IPS-15b (cell line): Measurements from ENCODE around the gene ARL13A.
"Not testable (repeated sequence)": the region's sequence is repeated elsewhere in the genome, so short reads cannot be mapped to it uniquely, and the experiment has no call there.

Experiments used
- H3K27me3 ChIP-seq: one replicate; pipeline ENCODE4 v1.6.1; 2013; ENCODE audit warnings: low read length; ENCODE audit not compliant: control insufficient read depth, insufficient read depth
- H3K36me3 ChIP-seq: one replicate; pipeline ENCODE4 v1.6.1; 2013; ENCODE audit warnings: low read length; ENCODE audit not compliant: control insufficient read depth, insufficient read depth
- H3K4me1 ChIP-seq: one replicate; pipeline ENCODE4 v1.6.1; 2013; ENCODE audit warnings: mild to moderate bottlenecking, low read length; ENCODE audit not compliant: control insufficient read depth, insufficient read depth
- H3K4me3 ChIP-seq: one replicate; pipeline ENCODE4 v1.5.1; 2013; ENCODE audit warnings: low read depth, low read length
- H3K9ac ChIP-seq: one replicate; pipeline ENCODE4 v1.6.1; 2013; ENCODE audit warnings: low read depth, mild to moderate bottlenecking, low read length
- H3K9me3 ChIP-seq: one replicate; pipeline ENCODE4 v1.6.1; 2013; ENCODE audit warnings: mild to moderate bottlenecking, low read length; ENCODE audit not compliant: control insufficient read depth, insufficient read depth

The ARL13A gene

DNA sequence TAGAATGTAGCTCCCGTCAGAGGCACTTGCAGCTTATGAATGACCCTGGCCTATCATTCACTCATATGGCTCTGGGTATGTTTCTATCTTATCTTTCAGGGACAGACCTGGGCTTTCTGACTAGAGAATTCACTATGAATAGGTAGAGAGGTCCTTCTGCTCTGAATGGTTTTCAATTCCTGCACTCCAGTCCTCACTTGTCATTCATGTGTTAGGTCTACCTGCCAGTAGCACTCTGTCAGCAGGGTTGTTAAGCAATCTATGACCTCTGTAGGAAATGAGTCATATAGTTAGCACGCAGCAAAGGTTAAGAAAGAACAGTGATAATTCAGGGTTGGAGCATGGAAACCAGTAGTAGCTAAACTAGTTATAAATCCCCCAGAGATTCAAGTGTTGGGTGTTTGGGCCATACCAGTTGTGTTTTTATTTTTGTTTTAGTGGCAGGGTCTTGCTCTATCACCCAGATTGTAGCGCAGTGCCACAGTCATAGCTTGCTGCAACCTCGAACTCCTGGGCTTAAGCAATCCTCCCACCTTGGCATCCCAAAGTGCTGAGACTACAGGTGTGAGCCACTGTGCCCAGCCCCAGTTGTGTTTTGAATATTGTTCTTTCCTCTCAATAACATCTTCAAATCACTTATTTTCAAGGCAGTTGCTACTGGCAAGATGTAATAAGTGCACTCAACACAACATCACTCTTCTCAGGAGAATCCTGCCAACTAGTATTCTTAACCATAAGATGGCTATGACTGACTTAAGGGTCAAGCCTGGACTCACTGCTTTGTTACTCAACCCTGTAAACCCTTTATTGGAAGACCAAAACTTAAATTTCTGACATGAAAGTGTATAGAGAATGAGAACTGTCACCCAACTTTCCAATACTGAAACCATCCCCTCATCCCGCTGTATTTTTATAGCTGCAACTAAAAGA is 25.1 kb downstream of the ARL13A start:
- Histone ChIP-seq H3K27me3 (no peaks in the 10 kb centered on the region), H3K9ac (no peak overlapping the region), H3K4me3 (no peak overlapping the region), H3K9me3 (no peaks in the 10 kb centered on the region), H3K36me3 (no peaks in the 10 kb centered on the region), H3K4me1 (no peaks in the 10 kb centered on the region)

DNA sequence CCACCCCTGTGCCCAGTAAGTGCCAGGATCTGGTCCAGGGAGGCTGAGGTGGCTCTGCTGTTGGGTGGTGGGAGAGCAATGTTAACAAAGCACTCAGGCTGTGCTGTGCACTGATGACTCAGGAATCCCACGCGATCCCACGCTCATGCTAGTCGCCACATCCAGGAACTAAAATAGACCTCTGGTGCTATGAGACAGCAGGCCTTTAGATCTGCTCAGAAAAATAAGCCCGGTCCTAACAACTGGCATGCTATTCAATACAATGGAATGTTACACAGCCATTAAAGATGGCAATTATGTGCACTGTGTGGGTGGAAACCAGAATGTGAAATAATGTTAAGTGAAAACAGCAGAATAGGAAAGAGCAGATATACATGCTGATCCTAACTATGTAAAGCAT is 26.0 kb downstream of the ARL13A start:
- H3K9ac ChIP-seq = no peak overlapping the region
- no peak overlapping the region for H3K4me3 ChIP-seq
- no peaks in the 10 kb centered on the region for H3K4me1 ChIP-seq
- H3K9me3 ChIP-seq = no peaks in the 10 kb centered on the region
- H3K27me3 ChIP-seq = no peaks in the 10 kb centered on the region
- H3K36me3 ChIP-seq = no peaks in the 10 kb centered on the region

DNA sequence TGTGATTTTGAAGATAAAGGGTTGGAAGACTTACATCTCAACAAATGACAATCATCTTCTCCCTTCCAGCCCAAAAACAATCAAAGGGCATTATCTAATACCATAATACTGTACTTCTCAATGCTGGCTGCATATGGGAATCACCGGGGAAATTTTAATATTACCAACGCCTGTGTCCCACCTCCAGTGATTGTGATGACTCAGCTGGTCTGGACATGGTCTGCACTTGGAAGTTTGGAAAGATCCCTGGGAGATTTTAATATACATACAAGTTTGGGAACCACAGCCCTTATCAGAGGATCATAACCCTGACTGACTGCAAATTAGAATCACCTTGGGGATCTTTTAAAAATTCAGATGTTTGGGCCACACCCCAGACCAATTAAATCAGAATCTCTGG is 29.9 kb downstream of the ARL13A start:
- Histone ChIP-seq H3K9ac (no peak overlapping the region), H3K27me3 (no peaks in the 10 kb centered on the region), H3K4me1 (no peaks in the 10 kb centered on the region), H3K9me3 (no peaks in the 10 kb centered on the region), H3K4me3 (no peak overlapping the region), H3K36me3 (no peaks in the 10 kb centered on the region)

DNA sequence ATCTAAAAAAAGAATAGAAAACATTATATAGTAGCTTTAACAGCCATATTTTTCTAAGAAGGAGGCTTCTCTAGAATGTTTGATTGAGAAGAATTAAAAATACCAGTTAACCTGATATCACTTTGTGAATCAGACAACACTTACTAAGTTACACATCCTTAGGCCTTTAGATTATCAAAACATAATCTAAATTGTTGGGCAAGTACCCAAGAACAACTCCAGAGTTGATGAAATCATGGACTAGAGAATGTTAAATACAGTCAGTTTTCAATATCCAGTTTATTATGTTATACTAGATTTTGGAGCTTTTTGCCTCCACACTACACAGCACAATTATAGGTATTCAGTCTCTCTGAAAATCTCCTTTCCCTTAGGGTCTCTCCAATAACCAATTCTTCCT is 39.6 kb downstream of the ARL13A start:
- Histone ChIP-seq H3K9me3 (no peaks in the 10 kb centered on the region), H3K4me3 (no peak overlapping the region), H3K36me3 (no peaks in the 10 kb centered on the region), H3K9ac (no peak overlapping the region), H3K4me1 (no peaks in the 10 kb centered on the region), H3K27me3 (no peaks in the 10 kb centered on the region)

DNA sequence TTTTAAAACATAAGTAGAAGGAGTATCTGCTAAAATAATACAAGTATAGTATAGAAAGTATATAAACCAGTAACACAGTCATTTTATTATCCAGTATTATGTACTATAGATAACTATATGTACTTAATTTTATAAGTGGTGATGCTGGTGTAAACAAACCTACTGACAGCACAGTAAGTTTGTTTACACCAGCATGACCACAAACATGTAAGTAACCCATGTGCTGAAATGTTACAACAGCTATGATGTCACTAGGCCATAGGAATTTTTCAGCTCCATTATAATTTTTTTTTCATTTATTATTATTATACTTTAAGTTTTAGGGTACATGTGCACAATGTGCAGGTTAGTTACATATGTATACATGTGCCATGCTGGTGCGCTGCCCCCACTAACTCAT is 42.5 kb downstream of the ARL13A start:
- not testable (repeated sequence) for H3K9ac ChIP-seq, H3K36me3 ChIP-seq, H3K27me3 ChIP-seq, H3K4me3 ChIP-seq, H3K9me3 ChIP-seq, H3K4me1 ChIP-seq

DNA sequence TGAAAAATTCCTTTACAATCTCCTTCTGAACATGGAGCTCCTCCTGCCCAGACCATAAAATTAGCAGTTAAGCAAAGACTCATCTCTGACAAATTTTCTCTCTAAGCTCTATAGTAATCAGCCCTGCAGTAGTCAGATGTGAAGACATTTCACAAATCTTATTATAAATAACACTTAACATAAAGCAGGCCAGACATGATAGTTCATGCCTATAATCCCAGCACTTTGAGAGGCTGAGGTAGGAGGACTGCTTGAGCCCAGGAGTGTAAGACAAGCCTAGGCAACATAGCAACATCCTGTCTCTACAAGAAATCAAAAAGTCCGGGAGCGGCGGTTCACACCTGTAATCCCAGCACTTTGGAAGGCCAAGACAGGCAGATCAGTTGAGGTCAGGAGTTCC is 52.5 kb downstream of the ARL13A start:
- Histone ChIP-seq H3K9me3 (no peaks in the 10 kb centered on the region), H3K9ac (no peak overlapping the region), H3K4me1 (no peaks in the 10 kb centered on the region), H3K27me3 (no peaks in the 10 kb centered on the region), H3K36me3 (no peaks in the 10 kb centered on the region), H3K4me3 (no peak overlapping the region)

DNA sequence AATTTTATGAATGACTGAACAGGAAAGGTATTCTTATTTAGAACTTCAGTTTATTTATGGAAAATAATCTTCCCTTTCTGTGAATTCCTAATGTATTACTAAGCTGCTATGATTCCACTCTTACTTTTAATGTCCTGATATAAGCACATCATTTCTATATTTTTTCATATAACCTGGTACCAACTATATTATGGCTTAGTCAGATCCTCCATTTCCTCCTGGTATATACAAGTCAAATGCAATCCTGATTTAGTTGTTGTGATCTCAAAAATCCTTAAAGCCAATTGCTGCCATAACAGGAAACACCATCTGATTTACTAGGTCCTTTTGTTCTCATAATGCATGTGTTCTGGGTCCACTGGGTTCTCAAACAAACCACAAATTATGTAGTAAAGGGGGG is 55.6 kb downstream of the ARL13A start:
- H3K36me3 ChIP-seq = no peaks in the 10 kb centered on the region
- H3K4me1 ChIP-seq = no peaks in the 10 kb centered on the region
- no peaks in the 10 kb centered on the region for H3K9me3 ChIP-seq
- H3K4me3 ChIP-seq = no peak overlapping the region
- no peaks in the 10 kb centered on the region for H3K27me3 ChIP-seq
- no peak overlapping the region for H3K9ac ChIP-seq

DNA sequence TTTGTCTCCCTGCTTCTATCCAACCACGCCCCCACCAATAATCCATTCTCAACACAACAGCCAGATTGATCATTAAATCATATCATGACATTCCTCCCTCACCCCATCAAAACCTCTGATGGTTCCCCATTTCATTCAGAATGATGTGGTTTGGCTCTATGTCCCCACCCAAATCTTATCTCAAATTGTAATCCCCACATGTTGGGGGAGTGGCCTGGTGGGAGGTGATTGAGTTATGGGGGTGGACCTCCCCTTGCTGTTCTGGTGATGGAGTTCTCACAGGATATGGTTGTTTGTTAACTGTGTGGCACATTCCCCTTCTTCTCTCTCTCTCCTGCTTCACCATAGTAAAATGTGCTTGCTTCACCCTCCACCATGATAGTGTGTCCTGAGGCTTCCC is 59.1 kb downstream of the ARL13A start:
- Histone ChIP-seq H3K27me3 (no peaks in the 10 kb centered on the region), H3K36me3 (no peaks in the 10 kb centered on the region), H3K9me3 (no peaks in the 10 kb centered on the region), H3K9ac (no peak overlapping the region), H3K4me1 (no peaks in the 10 kb centered on the region), H3K4me3 (no peak overlapping the region)

DNA sequence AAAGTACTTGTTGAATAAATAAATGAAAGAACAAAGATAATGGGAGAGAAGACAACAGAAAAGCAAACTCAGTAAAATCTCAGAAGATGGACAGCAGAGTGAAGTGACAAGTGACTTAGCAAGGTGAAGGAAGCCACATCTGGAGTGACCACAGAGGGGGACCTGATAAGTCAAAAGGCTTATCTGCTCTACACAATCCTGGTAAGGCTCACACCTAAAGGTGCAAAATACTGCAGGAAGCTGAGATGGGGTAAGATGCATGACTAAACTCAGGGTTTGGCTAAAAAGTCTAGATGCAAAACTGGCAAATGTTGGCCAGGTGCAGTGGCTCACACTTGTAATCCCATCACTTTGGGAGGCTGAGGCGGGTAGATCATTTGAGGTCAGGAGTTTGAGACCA is 60.2 kb downstream of the ARL13A start:
- no peak overlapping the region for H3K9ac ChIP-seq
- no peaks in the 10 kb centered on the region for H3K36me3 ChIP-seq
- no peaks in the 10 kb centered on the region for H3K9me3 ChIP-seq
- no peak overlapping the region for H3K4me3 ChIP-seq
- no peaks in the 10 kb centered on the region for H3K4me1 ChIP-seq
- H3K27me3 ChIP-seq = no peaks in the 10 kb centered on the region

DNA sequence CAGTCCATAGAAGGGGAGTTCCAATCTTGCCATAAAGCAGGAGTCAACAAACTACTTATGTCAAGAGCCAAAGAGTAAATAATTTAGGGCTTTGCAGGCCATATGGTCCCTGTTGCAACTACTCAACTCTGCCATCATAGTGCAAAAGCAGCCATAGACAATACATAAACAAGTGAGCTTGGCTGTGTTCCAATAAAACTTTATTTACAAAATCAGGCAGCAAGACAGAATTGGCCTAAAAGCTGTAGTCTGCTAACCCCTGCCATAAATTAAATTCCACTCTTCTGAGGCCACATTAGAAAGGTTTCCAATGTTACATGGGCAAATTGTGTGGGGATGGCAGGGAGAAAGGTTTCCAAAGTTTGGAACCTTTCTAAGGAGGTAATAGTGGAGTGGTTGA is 67.7 kb downstream of the ARL13A start:
- Histone ChIP-seq H3K9ac (no peak overlapping the region), H3K4me1 (no peaks in the 10 kb centered on the region), H3K4me3 (no peak overlapping the region), H3K27me3 (no peaks in the 10 kb centered on the region), H3K9me3 (no peaks in the 10 kb centered on the region), H3K36me3 (peaks cover 10% of the 10 kb centered on the region)

DNA sequence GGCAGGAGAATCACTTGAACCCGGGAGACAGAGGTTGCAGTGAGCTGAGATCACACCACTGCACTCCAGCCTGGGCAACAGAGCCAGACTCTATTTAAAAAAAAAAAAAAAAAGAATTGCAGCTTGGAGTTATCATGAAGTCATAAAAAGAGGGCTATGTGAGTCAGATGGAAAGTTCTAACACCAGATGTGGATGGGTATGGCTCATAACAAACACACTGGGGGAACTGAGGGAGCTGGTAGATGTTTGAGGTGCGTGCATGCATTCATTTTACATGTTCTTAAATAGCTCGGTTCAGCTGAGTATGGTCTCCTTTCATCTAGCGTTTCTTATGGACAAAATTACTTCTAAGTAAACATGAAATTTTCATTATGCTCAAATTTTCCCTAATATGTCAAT is 70.7 kb downstream of the ARL13A start:
- Histone ChIP-seq H3K4me3 (no peak overlapping the region), H3K27me3 (no peaks in the 10 kb centered on the region), H3K9me3 (no peaks in the 10 kb centered on the region), H3K36me3 (peaks cover 10% of the 10 kb centered on the region), H3K9ac (no peak overlapping the region), H3K4me1 (no peaks in the 10 kb centered on the region)
